ENCODE measurements around the gene ACVR2B.

Gene ACVR2B

DNA sequence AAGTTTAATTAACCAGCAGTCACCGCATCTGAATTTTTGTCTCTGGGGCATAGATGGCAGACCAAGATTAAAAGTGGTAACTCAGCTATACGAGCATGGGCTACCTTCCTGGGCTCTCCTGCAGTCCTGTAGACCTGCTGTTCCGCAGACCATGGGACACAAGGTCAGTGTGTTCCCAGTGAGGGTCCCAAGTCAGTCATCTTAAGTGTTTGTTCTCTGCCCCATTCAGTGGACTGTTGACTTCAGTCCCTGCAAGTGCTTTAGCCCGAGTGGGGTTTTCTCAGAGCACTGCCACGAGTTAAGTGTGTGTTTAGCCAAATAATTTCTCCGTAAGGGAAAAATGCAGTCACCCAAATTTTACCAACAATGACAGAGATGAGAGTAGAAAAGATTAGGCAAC is 37.5 kb downstream of the ACVR2B start:
- no peak for DNase-seq (ENCODE audit: low read depth)
- H3K9me3 ChIP-seq (ENCODE audit: control insufficient read depth, low read length), result no peaks in the 10 kb centered on the region
- H3K9ac ChIP-seq (ENCODE audit: low read length), result no peak overlapping the region
- H3K36me3 ChIP-seq (ENCODE audit: control insufficient read depth, insufficient read depth, low read length, severe bottlenecking), result no peaks in the 10 kb centered on the region
- peaks cover 31% of the 10 kb centered on the region for H3K4me1 ChIP-seq (ENCODE audit: control insufficient read depth, insufficient read depth, low read length)
- H3K27me3 ChIP-seq (replicated peaks; ENCODE audit: control insufficient read depth, insufficient read depth, low read length), result no peaks in the 10 kb centered on the region
- no peak overlapping the region for H3K4me3 ChIP-seq (ENCODE audit: low read length)

DNA sequence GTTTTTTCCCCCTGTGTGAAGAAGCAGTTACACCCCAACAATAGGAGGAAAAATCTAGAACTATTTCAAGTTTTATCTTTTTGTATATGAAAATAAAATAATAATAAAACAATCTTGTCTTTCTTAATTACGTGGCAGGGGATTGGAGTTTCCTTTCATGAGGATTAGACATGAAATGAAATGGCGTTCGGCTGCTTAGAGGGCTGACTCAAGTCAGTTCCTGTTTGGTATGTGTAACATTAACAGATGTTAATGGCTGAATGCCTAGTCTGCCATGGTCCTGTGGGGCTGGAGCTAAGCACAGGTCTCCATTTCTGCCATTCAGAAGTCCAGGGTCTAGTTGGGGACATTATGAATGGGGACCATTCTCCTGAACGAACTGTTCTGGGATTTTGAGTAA is 39.3 kb downstream of the ACVR2B start:
- Histone ChIP-seq H3K4me1 (ENCODE audit: control insufficient read depth, insufficient read depth, low read length) (peaks cover 41% of the 10 kb centered on the region), H3K9ac (ENCODE audit: low read length) (no peak overlapping the region), H3K4me3 (ENCODE audit: low read length) (no peak overlapping the region), H3K27me3 (replicated peaks; ENCODE audit: control insufficient read depth, insufficient read depth, low read length) (no peaks in the 10 kb centered on the region), H3K36me3 (ENCODE audit: control insufficient read depth, insufficient read depth, low read length, severe bottlenecking) (no peaks in the 10 kb centered on the region), H3K9me3 (ENCODE audit: control insufficient read depth, low read length) (no peaks in the 10 kb centered on the region)
- peak; percentile 15 for DNase-seq (ENCODE audit: low read depth)

DNA sequence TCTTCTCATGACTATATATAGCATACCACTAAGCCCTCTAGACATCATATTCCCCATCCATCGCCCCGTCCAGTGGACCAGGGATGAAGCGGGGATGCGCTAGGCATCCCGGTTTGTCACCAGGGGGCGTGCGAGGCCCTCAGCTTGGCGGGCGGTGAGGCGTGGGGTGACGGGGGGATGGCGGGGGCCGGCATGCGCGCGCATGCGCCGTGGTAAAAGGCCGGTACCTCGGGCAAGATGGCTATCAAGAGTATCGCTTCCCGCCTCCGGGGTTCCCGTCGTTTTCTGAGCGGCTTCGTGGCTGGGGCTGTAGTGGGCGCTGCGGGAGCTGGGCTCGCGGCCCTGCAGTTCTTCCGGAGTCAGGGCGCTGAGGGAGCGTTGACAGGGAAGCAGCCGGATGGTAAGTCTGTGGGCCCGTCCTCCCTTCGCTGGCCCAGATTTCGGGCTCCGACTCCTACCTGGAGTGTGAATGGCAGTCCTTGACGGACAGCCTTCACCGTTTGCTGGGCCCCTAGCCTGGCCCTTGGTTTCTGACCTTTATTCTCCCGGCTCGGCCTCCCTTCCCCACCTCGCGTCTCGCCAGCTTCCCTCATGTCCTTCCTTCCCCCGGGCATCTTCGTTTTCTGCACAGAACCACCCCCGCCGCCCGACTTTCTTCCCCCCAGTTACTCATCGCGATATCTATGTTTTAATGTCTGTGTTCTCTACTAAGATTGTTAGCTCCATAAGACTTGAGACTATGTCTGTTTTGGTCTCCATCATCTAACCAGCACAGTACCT is 42.6 kb downstream of the ACVR2B start, which contains the start of gene EXOG:
Gene EXOG (plus strand): TSS at position 210 of the 780 bp plus-strand sequence. CDS start 28 bp downstream, at position 238.
- peak; percentile 97 for DNase-seq (ENCODE audit: low read depth)
- H3K36me3 ChIP-seq (ENCODE audit: control insufficient read depth, insufficient read depth, low read length, severe bottlenecking), result peaks cover 12% of the 10 kb centered on the region
- H3K4me3 ChIP-seq (ENCODE audit: low read length), result peak within 1 kb of the TSS; percentile 92
- H3K9ac ChIP-seq (ENCODE audit: low read length), result peak within 1 kb of the TSS; percentile 85
- no peaks in the 10 kb centered on the region for H3K27me3 ChIP-seq (replicated peaks; ENCODE audit: control insufficient read depth, insufficient read depth, low read length)
- H3K4me1 ChIP-seq (ENCODE audit: control insufficient read depth, insufficient read depth, low read length), result peaks cover 22% of the 10 kb centered on the region
- no peaks in the 10 kb centered on the region for H3K9me3 ChIP-seq (ENCODE audit: control insufficient read depth, low read length)

DNA sequence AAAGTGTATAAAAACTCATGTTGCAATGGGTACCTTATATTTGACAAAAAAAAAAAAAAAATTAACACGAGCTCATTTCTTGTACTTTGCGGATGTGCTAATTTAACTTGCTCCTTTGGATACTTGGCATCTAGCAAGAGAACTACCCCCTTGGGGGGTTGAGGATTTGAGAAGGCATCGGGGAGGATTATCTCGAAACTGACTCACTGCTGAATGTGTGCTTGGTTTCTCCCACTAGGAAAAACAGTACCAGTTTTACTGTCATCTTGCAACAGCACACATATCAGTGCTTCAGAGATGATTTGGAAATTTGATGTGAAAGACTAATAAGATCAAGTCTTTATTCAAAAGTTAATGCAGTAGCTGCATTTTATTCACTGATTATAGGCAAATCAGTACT is 43.3 kb downstream of the ACVR2B start:
- H3K9ac ChIP-seq (ENCODE audit: low read length), result peak overlapping the region; percentile 85
- no peaks in the 10 kb centered on the region for H3K9me3 ChIP-seq (ENCODE audit: control insufficient read depth, low read length)
- H3K4me3 ChIP-seq (ENCODE audit: low read length), result peak overlapping the region; percentile 92
- H3K27me3 ChIP-seq (replicated peaks; ENCODE audit: control insufficient read depth, insufficient read depth, low read length), result no peaks in the 10 kb centered on the region
- peaks cover 17% of the 10 kb centered on the region for H3K36me3 ChIP-seq (ENCODE audit: control insufficient read depth, insufficient read depth, low read length, severe bottlenecking)
- DNase-seq (ENCODE audit: low read depth), result peak; percentile 48
- peaks cover 18% of the 10 kb centered on the region for H3K4me1 ChIP-seq (ENCODE audit: control insufficient read depth, insufficient read depth, low read length)

DNA sequence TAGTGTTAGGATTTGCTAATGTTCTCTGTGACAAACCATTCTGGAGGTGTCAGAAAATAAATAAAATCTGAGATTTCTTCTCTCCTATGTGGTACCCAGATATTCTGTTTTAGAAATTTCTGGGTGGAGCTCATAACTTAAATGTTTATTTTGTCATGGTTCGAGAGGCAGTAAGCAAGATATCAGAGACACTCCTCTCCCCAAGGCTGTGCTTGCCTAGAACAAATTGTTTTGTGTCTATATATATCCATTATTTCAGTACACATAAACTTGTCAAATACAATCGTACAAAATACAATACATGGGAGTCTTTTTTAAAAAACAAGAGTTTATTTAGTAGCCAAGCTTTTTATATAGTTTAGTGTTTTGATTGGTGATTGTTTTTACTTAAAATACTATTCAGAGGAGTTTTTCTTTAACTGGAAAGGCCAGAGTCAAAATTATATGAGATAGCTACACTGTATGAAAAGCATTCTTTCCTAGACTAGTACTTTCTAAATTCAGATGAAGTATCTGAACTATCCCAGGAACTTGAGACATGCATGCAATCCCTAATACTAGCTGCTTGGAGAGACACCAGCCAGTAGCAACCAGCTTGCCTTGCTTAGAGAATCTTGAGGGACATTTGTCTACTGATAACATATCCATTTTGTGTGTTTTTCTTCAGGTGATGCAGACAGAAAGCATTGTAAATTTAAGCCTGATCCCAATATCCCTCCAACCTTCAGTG is 47.2 kb downstream of the ACVR2B start:
- peaks cover 51% of the 10 kb centered on the region for H3K36me3 ChIP-seq (ENCODE audit: control insufficient read depth, insufficient read depth, low read length, severe bottlenecking)
- H3K4me1 ChIP-seq (ENCODE audit: control insufficient read depth, insufficient read depth, low read length), result peaks cover 10% of the 10 kb centered on the region
- no peak overlapping the region for H3K4me3 ChIP-seq (ENCODE audit: low read length)
- H3K27me3 ChIP-seq (replicated peaks; ENCODE audit: control insufficient read depth, insufficient read depth, low read length), result no peaks in the 10 kb centered on the region
- DNase-seq (ENCODE audit: low read depth), result peak; percentile 52
- no peak overlapping the region for H3K9ac ChIP-seq (ENCODE audit: low read length)
- H3K9me3 ChIP-seq (ENCODE audit: control insufficient read depth, low read length), result no peaks in the 10 kb centered on the region

DNA sequence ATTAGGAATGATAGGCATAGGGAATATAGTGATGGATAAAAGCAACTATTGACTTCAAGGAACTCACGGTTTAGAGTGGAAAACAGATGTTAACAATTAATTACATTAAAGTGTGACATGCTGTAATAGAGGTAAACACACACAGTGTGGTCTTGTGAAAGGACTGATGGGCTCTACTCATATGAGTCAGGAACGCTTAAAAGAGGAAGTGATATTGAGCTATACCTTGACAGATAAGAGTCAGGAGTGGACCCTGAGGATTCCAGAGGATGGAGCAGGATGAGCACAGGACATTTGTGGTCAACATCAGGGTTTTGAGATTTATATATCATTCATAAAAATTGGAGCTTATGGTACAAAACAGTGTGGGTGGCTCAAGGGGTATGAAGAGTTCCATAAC is 53.4 kb downstream of the ACVR2B start:
- DNase-seq (ENCODE audit: low read depth), result no peak
- H3K9ac ChIP-seq (ENCODE audit: low read length), result no peak overlapping the region
- H3K36me3 ChIP-seq (ENCODE audit: control insufficient read depth, insufficient read depth, low read length, severe bottlenecking), result peaks cover 75% of the 10 kb centered on the region
- H3K9me3 ChIP-seq (ENCODE audit: control insufficient read depth, low read length), result no peaks in the 10 kb centered on the region
- no peaks in the 10 kb centered on the region for H3K4me1 ChIP-seq (ENCODE audit: control insufficient read depth, insufficient read depth, low read length)
- H3K27me3 ChIP-seq (replicated peaks; ENCODE audit: control insufficient read depth, insufficient read depth, low read length), result no peaks in the 10 kb centered on the region
- H3K4me3 ChIP-seq (ENCODE audit: low read length), result no peak overlapping the region

DNA sequence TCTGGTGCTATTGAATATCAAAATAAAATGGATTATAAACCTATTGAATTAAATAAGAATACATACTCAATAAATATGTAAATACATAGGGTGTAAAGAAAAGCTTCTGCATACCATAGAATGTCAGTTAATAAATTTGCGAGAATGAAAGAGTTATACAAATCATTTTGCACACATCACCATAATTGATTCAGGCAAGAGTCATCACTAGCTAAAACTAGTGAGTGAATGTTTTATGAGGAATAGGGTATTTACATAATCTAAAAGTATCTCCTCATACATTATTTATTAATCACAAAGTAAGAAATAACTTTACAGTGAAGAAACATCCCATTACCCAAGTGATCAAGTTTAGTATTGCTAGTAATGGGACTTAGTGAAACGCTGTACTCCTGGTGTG is 56.0 kb downstream of the ACVR2B start:
- H3K27me3 ChIP-seq (replicated peaks; ENCODE audit: control insufficient read depth, insufficient read depth, low read length), result no peaks in the 10 kb centered on the region
- no peak overlapping the region for H3K9ac ChIP-seq (ENCODE audit: low read length)
- DNase-seq (ENCODE audit: low read depth), result no peak
- H3K9me3 ChIP-seq (ENCODE audit: control insufficient read depth, low read length), result no peaks in the 10 kb centered on the region
- no peak overlapping the region for H3K4me3 ChIP-seq (ENCODE audit: low read length)
- H3K36me3 ChIP-seq (ENCODE audit: control insufficient read depth, insufficient read depth, low read length, severe bottlenecking), result peaks cover 63% of the 10 kb centered on the region
- H3K4me1 ChIP-seq (ENCODE audit: control insufficient read depth, insufficient read depth, low read length), result no peaks in the 10 kb centered on the region

DNA sequence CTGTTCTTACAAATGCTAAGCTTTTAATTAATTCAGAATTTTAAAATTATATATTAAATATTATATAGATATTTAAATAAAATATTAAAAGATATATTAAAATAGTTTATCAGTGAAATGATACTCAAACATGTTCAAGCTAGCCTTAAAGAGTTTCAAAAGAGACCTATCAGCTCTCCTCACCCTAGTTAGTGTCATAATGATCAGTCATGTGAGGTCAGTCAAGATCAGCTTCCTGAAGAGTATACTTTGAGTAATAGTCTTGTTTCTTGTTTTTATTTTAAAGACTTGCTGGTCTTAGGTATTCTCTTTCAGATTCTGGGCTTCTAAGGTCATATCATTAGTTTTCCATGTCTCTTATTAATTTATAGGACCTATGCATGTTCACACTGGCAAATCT is 56.9 kb downstream of the ACVR2B start:
- no peak for DNase-seq (ENCODE audit: low read depth)
- Histone ChIP-seq H3K4me1 (ENCODE audit: control insufficient read depth, insufficient read depth, low read length) (no peaks in the 10 kb centered on the region), H3K4me3 (ENCODE audit: low read length) (no peak overlapping the region), H3K9me3 (ENCODE audit: control insufficient read depth, low read length) (no peaks in the 10 kb centered on the region), H3K27me3 (replicated peaks; ENCODE audit: control insufficient read depth, insufficient read depth, low read length) (no peaks in the 10 kb centered on the region), H3K9ac (ENCODE audit: low read length) (no peak overlapping the region), H3K36me3 (ENCODE audit: control insufficient read depth, insufficient read depth, low read length, severe bottlenecking) (peaks cover 54% of the 10 kb centered on the region)

DNA sequence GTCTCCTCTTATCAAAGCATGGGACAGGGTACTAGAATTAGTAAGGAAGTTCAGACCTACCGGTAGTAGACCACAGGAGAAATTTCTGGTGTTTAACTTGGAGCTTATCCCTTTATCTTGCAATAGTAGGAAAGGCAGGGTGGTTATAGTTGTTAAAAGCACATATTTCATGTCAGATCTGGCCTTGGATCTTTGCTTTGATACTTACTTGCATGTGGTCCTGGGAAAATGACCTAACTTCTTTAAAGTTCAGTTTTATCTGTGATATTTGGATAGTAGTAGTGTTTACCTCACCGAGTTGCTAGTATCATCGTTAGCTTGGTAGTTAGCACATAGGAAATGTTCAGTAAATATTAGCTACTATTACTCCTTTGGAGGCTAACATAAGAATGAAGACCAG is 57.9 kb downstream of the ACVR2B start:
- H3K27me3 ChIP-seq (replicated peaks; ENCODE audit: control insufficient read depth, insufficient read depth, low read length), result no peaks in the 10 kb centered on the region
- H3K9ac ChIP-seq (ENCODE audit: low read length), result no peak overlapping the region
- no peaks in the 10 kb centered on the region for H3K9me3 ChIP-seq (ENCODE audit: control insufficient read depth, low read length)
- no peak overlapping the region for H3K4me3 ChIP-seq (ENCODE audit: low read length)
- DNase-seq (ENCODE audit: low read depth), result no peak
- peaks cover 45% of the 10 kb centered on the region for H3K36me3 ChIP-seq (ENCODE audit: control insufficient read depth, insufficient read depth, low read length, severe bottlenecking)
- H3K4me1 ChIP-seq (ENCODE audit: control insufficient read depth, insufficient read depth, low read length), result no peaks in the 10 kb centered on the region

DNA sequence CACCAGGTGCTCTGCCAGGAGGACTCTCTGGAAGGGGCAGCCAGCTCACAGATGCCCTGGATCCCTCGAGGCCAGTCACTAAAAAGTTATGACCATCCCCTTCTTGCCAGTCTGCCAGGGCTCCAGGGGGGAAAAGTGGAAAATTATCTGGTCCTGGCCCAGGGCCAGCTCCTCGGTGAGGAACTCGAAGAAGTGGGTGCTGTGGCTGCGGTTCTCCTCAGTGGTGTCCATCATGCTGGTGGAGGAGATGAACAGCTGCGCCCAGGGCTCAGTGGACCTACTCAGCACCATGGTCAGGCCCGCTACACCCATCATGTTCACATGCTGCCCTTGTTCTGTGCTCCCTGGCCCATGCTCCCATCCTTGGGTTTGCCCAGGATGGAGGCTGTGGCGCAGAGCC is 61.7 kb downstream of the ACVR2B start:
- Histone ChIP-seq H3K27me3 (replicated peaks; ENCODE audit: control insufficient read depth, insufficient read depth, low read length) (no peaks in the 10 kb centered on the region), H3K9ac (ENCODE audit: low read length) (no peak overlapping the region), H3K4me1 (ENCODE audit: control insufficient read depth, insufficient read depth, low read length) (no peaks in the 10 kb centered on the region), H3K9me3 (ENCODE audit: control insufficient read depth, low read length) (no peaks in the 10 kb centered on the region), H3K36me3 (ENCODE audit: control insufficient read depth, insufficient read depth, low read length, severe bottlenecking) (peaks cover 35% of the 10 kb centered on the region), H3K4me3 (ENCODE audit: low read length) (no peak overlapping the region)
- no peak for DNase-seq (ENCODE audit: low read depth)

DNA sequence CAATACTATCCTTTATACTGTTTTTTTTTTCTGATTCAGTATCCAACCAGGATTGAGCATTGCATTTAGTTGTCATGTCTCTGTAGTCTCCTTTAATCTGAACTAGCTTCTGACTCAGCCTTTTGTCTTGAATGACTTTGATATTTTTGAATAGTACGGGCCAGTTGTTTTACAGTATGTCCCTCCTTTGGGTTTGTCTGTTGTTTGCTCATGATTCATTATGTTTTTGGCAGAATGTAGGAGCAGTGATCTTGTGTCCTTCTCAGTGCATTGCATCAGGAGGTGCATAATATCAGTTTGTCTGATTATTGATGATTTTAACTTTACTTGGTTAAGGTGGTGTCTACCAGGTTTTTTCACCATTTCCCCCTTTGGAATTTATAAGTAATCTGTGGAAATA is 63.0 kb downstream of the ACVR2B start:
- Histone ChIP-seq H3K9me3 (ENCODE audit: control insufficient read depth, low read length) (no peaks in the 10 kb centered on the region), H3K9ac (ENCODE audit: low read length) (no peak overlapping the region), H3K36me3 (ENCODE audit: control insufficient read depth, insufficient read depth, low read length, severe bottlenecking) (peaks cover 25% of the 10 kb centered on the region), H3K4me1 (ENCODE audit: control insufficient read depth, insufficient read depth, low read length) (no peaks in the 10 kb centered on the region), H3K27me3 (replicated peaks; ENCODE audit: control insufficient read depth, insufficient read depth, low read length) (no peaks in the 10 kb centered on the region), H3K4me3 (ENCODE audit: low read length) (no peak overlapping the region)
- no peak for DNase-seq (ENCODE audit: low read depth)
